PC-9 (cell line): ENCODE data around the gene ITGA3.

Source experiments
- EZH2 ChIP-seq: fragments of 200-600 bp; sonication (generic); IDR thresholded peaks from 2 replicates; pipeline ENCODE4 v1.8.0; 2017; ENCODE audit warnings: antibody characterized with exemption, low read depth
- TF ChIP-seq, protein P1 (sequence below): fragments of 200-600 bp; sonication (generic); conservative IDR thresholded peaks from 2 replicates; pipeline ENCODE4 v1.6.1; 2017; ENCODE audit warnings: mixed run types, antibody characterized with exemption, mild to moderate bottlenecking, moderate library complexity

DNA sequence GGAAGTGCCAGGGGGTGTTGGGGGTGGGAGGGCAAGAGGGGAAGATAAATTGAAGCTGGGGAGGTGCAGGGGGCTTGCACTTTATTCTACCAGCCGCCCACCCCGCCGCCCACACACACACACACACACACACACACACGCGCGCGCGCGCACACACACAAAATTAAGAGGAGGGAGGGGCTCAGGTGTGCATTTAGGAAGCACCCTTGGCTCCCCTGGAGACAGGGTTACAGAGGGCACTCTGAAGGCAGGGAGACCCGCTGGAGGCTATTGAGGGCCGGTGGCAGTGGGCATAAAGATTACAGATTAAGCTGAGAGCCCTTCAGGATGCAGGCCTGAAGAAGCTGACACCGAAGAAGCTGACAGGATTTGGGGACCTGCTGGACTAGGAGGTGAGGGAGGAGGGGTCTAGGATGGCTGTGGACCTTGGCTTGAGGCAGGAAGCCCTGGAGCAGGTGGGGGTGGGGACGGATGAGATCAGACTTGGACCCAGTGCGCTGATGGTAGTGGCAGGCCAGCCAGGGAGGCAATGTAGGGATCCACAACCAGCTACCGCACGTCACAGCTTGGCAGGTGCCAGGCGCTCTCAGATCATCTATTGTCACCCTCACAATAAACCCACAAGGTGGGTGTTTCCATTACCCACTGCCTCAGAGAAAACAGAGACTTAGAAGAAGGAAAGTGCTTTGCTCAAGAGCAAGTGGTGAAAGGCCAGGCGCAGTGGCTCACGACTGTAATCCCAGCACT is 74.8 kb downstream of the ITGA3 start:
- TF ChIP-seq, protein P1, sequence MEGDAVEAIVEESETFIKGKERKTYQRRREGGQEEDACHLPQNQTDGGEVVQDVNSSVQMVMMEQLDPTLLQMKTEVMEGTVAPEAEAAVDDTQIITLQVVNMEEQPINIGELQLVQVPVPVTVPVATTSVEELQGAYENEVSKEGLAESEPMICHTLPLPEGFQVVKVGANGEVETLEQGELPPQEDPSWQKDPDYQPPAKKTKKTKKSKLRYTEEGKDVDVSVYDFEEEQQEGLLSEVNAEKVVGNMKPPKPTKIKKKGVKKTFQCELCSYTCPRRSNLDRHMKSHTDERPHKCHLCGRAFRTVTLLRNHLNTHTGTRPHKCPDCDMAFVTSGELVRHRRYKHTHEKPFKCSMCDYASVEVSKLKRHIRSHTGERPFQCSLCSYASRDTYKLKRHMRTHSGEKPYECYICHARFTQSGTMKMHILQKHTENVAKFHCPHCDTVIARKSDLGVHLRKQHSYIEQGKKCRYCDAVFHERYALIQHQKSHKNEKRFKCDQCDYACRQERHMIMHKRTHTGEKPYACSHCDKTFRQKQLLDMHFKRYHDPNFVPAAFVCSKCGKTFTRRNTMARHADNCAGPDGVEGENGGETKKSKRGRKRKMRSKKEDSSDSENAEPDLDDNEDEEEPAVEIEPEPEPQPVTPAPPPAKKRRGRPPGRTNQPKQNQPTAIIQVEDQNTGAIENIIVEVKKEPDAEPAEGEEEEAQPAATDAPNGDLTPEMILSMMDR = no peak
- no peak for TF ChIP-seq EZH2
